Erythroblast (primary cell): Measurements from ENCODE around the gene CCDC81.

ENCODE experiments used
- GATA1 ChIP-seq: IDR thresholded peaks from 2 replicates; pipeline ENCODE4 v1.6.1; 2011; ENCODE audit warnings: low read depth, mild to moderate bottlenecking, control low read depth, low read length, moderate library complexity
- POLR2A ChIP-seq: IDR thresholded peaks from 2 replicates; pipeline ENCODE4 v1.6.1; 2011; ENCODE audit warnings: mild to moderate bottlenecking, low read length

- TF ChIP-seq POLR2A: no peak
- no peak for TF ChIP-seq GATA1
Measured at GRCh38 chr11:86390487-86390886, 15.8 kb downstream of the CCDC81 start.
